WTC11 (cell line): ENCODE results near the gene KRI1. TPM values are rescaled to one million over a fixed set of nuclear protein-coding genes. Genes with fewer than 3 reads are reported as not detected.
A peak's percentile ranks its signal among the peaks of the same experiment; 100 is the strongest.

Experiments
- AFF4 ChIP-seq: sonication (generic); formaldehyde crosslinking; IDR thresholded peaks from 2 replicates; pipeline ENCODE4 v1.8.1; 2023; ENCODE audit warnings: mild to moderate bottlenecking, missing genetic modification reagents, borderline replicate concordance
- ATF2 ChIP-seq: sonication (generic); formaldehyde crosslinking; IDR thresholded peaks from 2 replicates; pipeline ENCODE4 v1.8.1; 2022; ENCODE audit warnings: low read depth, missing genetic modification reagents, borderline replicate concordance
- CBFB ChIP-seq: sonication (generic); formaldehyde crosslinking; IDR thresholded peaks from 2 replicates; pipeline ENCODE4 v1.8.1; 2022; ENCODE audit warnings: mild to moderate bottlenecking, low read depth, missing genetic modification reagents
- E2F1 ChIP-seq: sonication (generic); formaldehyde crosslinking; IDR thresholded peaks from 2 replicates; pipeline ENCODE4 v1.8.0; 2022; ENCODE audit warnings: mild to moderate bottlenecking, missing genetic modification reagents
- E2F4 ChIP-seq: sonication (generic); formaldehyde crosslinking; IDR thresholded peaks from 2 replicates; pipeline ENCODE4 v1.8.1; 2022; ENCODE audit warnings: low read depth, mild to moderate bottlenecking, moderate library complexity, missing genetic modification reagents, borderline replicate concordance
- ERG ChIP-seq: fragments of 250-450 bp; sonication (Bioruptor Pico); IDR thresholded peaks from 2 replicates; pipeline ENCODE4 v1.8.0; 2021; ENCODE audit warnings: mild to moderate bottlenecking
- ESRRA ChIP-seq: sonication (generic); formaldehyde crosslinking; IDR thresholded peaks from 2 replicates; pipeline ENCODE4 v1.8.1; 2022; ENCODE audit warnings: mild to moderate bottlenecking, missing genetic modification reagents, borderline replicate concordance
- HMGXB4 ChIP-seq: sonication (generic); formaldehyde crosslinking; IDR thresholded peaks from 2 replicates; pipeline ENCODE4 v1.8.1; 2023; ENCODE audit warnings: mild to moderate bottlenecking, moderate library complexity, missing genetic modification reagents
- JAZF1 ChIP-seq: fragments of 250-450 bp; sonication (Bioruptor Pico); IDR thresholded peaks from 2 replicates; pipeline ENCODE4 v1.9.0; 2021; ENCODE audit warnings: moderate library complexity, mild to moderate bottlenecking, inconsistent platforms
- NFATC4 ChIP-seq: fragments of 250-450 bp; sonication (Bioruptor Pico); IDR thresholded peaks from 2 replicates; pipeline ENCODE4 v1.9.0; 2021; ENCODE audit warnings: mild to moderate bottlenecking
- NFE2L1 ChIP-seq: sonication (generic); formaldehyde crosslinking; IDR thresholded peaks from 2 replicates; pipeline ENCODE4 v1.8.1; 2023; ENCODE audit warnings: missing genetic modification reagents
- NFYB ChIP-seq: sonication (generic); formaldehyde crosslinking; conservative IDR thresholded peaks from 2 replicates; pipeline ENCODE4 v1.8.0; 2022; ENCODE audit warnings: low read depth, missing genetic modification reagents
- NR1H2 ChIP-seq: sonication (generic); formaldehyde crosslinking; IDR thresholded peaks from 2 replicates; pipeline ENCODE4 v1.9.0; 2021; ENCODE audit warnings: mild to moderate bottlenecking, moderate library complexity, missing genetic modification reagents
- OVOL2 ChIP-seq: fragments of 250-450 bp; sonication (Bioruptor Pico); IDR thresholded peaks from 2 replicates; pipeline ENCODE4 v1.9.0; 2021; ENCODE audit warnings: mild to moderate bottlenecking, borderline replicate concordance
- RORB ChIP-seq: fragments of 250-450 bp; sonication (Bioruptor Pico); IDR thresholded peaks from 2 replicates; pipeline ENCODE4 v1.9.0; 2021; ENCODE audit warnings: mild to moderate bottlenecking
- SOX15 ChIP-seq: fragments of 250-450 bp; sonication (Bioruptor Pico); IDR thresholded peaks from 2 replicates; pipeline ENCODE4 v1.9.0; 2021; ENCODE audit warnings: mild to moderate bottlenecking
- TEAD4 ChIP-seq: sonication (generic); formaldehyde crosslinking; IDR thresholded peaks from 2 replicates; pipeline ENCODE4 v1.8.0; 2022; ENCODE audit warnings: mild to moderate bottlenecking, missing genetic modification reagents
- USF1 ChIP-seq: sonication (generic); formaldehyde crosslinking; IDR thresholded peaks from 2 replicates; pipeline ENCODE4 v1.8.0; 2022; ENCODE audit warnings: mild to moderate bottlenecking, missing genetic modification reagents
- ZBTB21 ChIP-seq: sonication (generic); formaldehyde crosslinking; IDR thresholded peaks from 2 replicates; pipeline ENCODE4 v1.8.1; 2023; ENCODE audit warnings: mild to moderate bottlenecking, missing genetic modification reagents, borderline replicate concordance
- ZMAT4 ChIP-seq: fragments of 250-450 bp; sonication (Bioruptor Pico); IDR thresholded peaks from 2 replicates; pipeline ENCODE4 v1.9.0; 2021; ENCODE audit warnings: mild to moderate bottlenecking
- ZNF671 ChIP-seq: fragments of 250-450 bp; sonication (Bioruptor Pico); IDR thresholded peaks from 2 replicates; pipeline ENCODE4 v1.8.0; 2021; ENCODE audit warnings: mild to moderate bottlenecking
- total RNA-seq: library from RNA; stranded (reverse); gene quantifications from 3 replicates; pipeline ENCODE4 v1.2.3, GENCODE V29; 2021

KRI1 gene
- total RNA-seq, 1 experiment from 2014 or later, result 43.6 TPM

GRCh38 chr19:10602330-10603083 lies 36.7 kb upstream of the KRI1 start (continued):
- TF ChIP-seq E2F4 (CRISPR knock-in tag), result no peak
- no peak for TF ChIP-seq ESRRA
- TF ChIP-seq JAZF1, result no peak
- TF ChIP-seq CBFB (CRISPR knock-in tag), result 0 out of 2 replicates have a peak, but pooled peaks have one; percentile 19
- no peak for TF ChIP-seq NFE2L1
- no peak for TF ChIP-seq OVOL2 (CRISPR knock-in tag)
- peak; percentile 29; the same call in 1 of the 2 replicates for TF ChIP-seq HMGXB4 (CRISPR knock-in tag)
- TF ChIP-seq AFF4 (CRISPR knock-in tag), result no peak
- TF ChIP-seq SOX15 (CRISPR knock-in tag), result no peak
- TF ChIP-seq ATF2 (CRISPR knock-in tag), result no peak
- no peak for TF ChIP-seq NR1H2 (CRISPR knock-in tag)
- no peak for TF ChIP-seq RORB (CRISPR knock-in tag)
- TF ChIP-seq TEAD4 (CRISPR knock-in tag), result no peak
- no peak for TF ChIP-seq E2F1 (CRISPR knock-in tag)
- no peak for TF ChIP-seq NFATC4 (CRISPR knock-in tag)
- no peak for TF ChIP-seq ERG (CRISPR knock-in tag)
- TF ChIP-seq ZNF671 (CRISPR knock-in tag), result no peak
- TF ChIP-seq NFYB (CRISPR knock-in tag), result no peak
- no peak for TF ChIP-seq ZMAT4
- TF ChIP-seq USF1, result no peak
- no peak for TF ChIP-seq ZBTB21 (CRISPR knock-in tag)
